IMR-90 (cell line): Measurements from ENCODE around the gene CDHR3.

Experiments used
- POLR2A ChIP-seq: IDR thresholded peaks from 2 replicates; pipeline ENCODE4 v1.6.1; 2012; ENCODE audit warnings: mild to moderate bottlenecking, low read depth, low read length
- RAD21 ChIP-seq: IDR thresholded peaks from 2 replicates; pipeline ENCODE4 v1.6.1; 2012; ENCODE audit warnings: low read length, improper control_type of control experiment
- TF ChIP-seq, protein P1 (sequence below): conservative IDR thresholded peaks from 2 replicates; pipeline ENCODE4 v1.5.1; 2012; ENCODE audit warnings: mild to moderate bottlenecking, low read depth, low read length, improper control_type of control experiment

DNA sequence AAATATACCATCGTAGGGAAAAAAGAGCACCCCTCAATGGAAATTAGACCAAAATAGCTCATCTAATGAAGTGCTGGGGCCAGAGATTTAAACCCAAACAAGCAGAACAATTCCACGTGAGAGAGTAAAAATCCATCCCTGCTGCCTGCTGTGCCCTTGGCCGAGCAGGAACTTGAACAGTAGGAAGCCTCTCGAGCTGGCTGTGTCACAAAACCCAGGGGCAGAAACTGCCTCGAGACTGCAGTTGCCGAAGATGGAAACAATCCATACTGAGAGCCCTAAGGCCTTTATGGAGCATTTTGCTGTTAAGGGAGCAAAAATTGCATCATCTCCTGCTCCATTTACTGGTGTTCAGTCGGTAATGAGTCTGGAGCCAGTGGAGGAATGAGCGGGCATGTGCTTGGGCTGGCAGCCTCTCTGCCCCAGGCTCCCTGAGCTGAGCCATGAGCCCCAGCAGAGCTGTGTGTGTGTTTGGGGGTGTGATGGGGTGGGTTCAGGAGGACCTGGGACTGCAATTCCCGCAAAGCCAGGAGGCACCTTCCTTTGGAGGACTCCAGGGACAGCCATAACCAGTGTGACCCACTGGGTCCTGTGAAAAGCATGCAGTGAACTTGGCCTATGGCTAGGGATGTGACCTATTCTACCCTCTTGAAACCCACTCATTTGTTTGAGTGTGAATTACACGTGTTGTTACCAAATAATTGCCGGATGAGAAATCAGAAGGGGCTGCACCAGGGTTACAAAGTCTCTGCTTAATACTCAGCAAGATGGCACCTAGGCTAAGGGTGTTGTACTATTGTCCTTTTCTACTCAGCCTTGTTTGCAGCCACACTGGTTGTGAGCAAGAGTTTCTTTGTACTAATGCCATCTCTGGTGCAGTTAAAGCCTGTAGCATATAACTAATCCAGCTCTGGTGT is 58.3 kb downstream of the CDHR3 start:
- TF ChIP-seq, protein P1, sequence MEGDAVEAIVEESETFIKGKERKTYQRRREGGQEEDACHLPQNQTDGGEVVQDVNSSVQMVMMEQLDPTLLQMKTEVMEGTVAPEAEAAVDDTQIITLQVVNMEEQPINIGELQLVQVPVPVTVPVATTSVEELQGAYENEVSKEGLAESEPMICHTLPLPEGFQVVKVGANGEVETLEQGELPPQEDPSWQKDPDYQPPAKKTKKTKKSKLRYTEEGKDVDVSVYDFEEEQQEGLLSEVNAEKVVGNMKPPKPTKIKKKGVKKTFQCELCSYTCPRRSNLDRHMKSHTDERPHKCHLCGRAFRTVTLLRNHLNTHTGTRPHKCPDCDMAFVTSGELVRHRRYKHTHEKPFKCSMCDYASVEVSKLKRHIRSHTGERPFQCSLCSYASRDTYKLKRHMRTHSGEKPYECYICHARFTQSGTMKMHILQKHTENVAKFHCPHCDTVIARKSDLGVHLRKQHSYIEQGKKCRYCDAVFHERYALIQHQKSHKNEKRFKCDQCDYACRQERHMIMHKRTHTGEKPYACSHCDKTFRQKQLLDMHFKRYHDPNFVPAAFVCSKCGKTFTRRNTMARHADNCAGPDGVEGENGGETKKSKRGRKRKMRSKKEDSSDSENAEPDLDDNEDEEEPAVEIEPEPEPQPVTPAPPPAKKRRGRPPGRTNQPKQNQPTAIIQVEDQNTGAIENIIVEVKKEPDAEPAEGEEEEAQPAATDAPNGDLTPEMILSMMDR = no peak
- no peak for TF ChIP-seq RAD21
- no peak for TF ChIP-seq POLR2A
